Coronary artery (tissue), 2 donors: ENCODE data around the gene SPOCD1.

Source experiments
- DNase-seq: peaks from one replicate; pipeline ENCODE4 v3.0.0-alpha.2; 2017; ENCODE audit warnings: low spot score
- H3K27ac ChIP-seq, 2 donors: fragments of 200-600 bp; sonication (generic); one replicate each; pipeline ENCODE4 v1.5.1; 2016 to 2019
- H3K4me3 ChIP-seq: fragments of 200-600 bp; sonication (generic); 2 replicates; pipeline ENCODE4 v1.5.1; 2016; ENCODE audit warnings: mild to moderate bottlenecking, moderate library complexity
- CTCF ChIP-seq: fragments of 200-600 bp; sonication (generic); IDR thresholded peaks from one replicate; pipeline ENCODE4 v1.5.1; 2019; ENCODE audit warnings: antibody characterized with exemption

SPOCD1 gene

GRCh38 chr1:31839662-31840343 is 24.0 kb upstream of the SPOCD1 start:
- no peak for DNase-seq
- no peak overlapping the region for H3K27ac ChIP-seq
- no peak overlapping the region for H3K4me3 ChIP-seq
- no peak for TF ChIP-seq CTCF

- Histone ChIP-seq H3K27ac (no peak overlapping the region), H3K4me3 (no peak overlapping the region)
- no peak for DNase-seq
- no peak for TF ChIP-seq CTCF
Observed at GRCh38 chr1:31837451-31838158, 21.8 kb upstream of the SPOCD1 start.

- TF ChIP-seq CTCF, result no peak
- Histone ChIP-seq H3K27ac (no peak overlapping the region), H3K4me3 (no peak overlapping the region)
- no peak for DNase-seq
Observed at GRCh38 chr1:31836638-31837037, 20.8 kb upstream of the SPOCD1 start.

- DNase-seq, result no peak
- no peak for TF ChIP-seq CTCF
Observed at GRCh38 chr1:31835415-31835814, 19.6 kb upstream of the SPOCD1 start.

GRCh38 chr1:31834501-31834900 is 18.7 kb upstream of the SPOCD1 start:
- DNase-seq, result no peak
- Histone ChIP-seq H3K4me3 (no peak overlapping the region), H3K27ac (no peak overlapping the region)
- TF ChIP-seq CTCF, result no peak

More at GRCh38 chr1:31835415-31835814, 19.6 kb upstream of the SPOCD1 start:
- no peak overlapping the region for H3K27ac ChIP-seq
- no peak overlapping the region for H3K4me3 ChIP-seq

- TF ChIP-seq CTCF, result no peak
- no peak for DNase-seq
- no peak overlapping the region for H3K27ac ChIP-seq
- H3K4me3 ChIP-seq, result no peak overlapping the region
Observed at GRCh38 chr1:31831397-31832378, 15.9 kb upstream of the SPOCD1 start.
